ENCODE results near the gene FLRT2. TPM values are rescaled to one million over a fixed set of nuclear protein-coding genes. Genes with fewer than 3 reads are reported as not detected.

FLRT2 gene
- total and polyA plus RNA-seq, 9 of the 15 experiments (the other 6 are each of a cell fraction or from before 2014, with no cell fraction given) = 0.02 TPM; not detected in 8

GRCh38 chr14:85481471-85481870, 48.5 kb upstream of the FLRT2 start:
- CTCF ChIA-PET (ENCODE audit: low intra/inter-chr PET ratio) = no interaction called here
- no peak overlapping the region for H3K27ac ChIP-seq (ENCODE audit: extremely low read depth, low read depth, low read length)
- H2AFZ ChIP-seq (ENCODE audit: low read depth, low read length) = no peak overlapping the region
- H3K9me3 ChIP-seq (replicated peaks; ENCODE audit: control insufficient read depth, insufficient read depth, low read depth, low read length) = no peaks in the 10 kb centered on the region
- FAIRE-seq (no peak), ATAC-seq (no peak), DNase-seq (ENCODE audit: extremely low read depth in 1 of 4, low spot score in 3 of 4) (no peak)
- no peaks in the 10 kb centered on the region for H3K27me3 ChIP-seq (ENCODE audit: control insufficient read depth in 2 of 2, insufficient read depth in 2 of 2, low read length in 2 of 2)
- 0% methylated on average over 2 of the region's 3 CpGs for whole genome bisulfite sequencing (ENCODE audit: insufficient coverage, low coverage, missing lambda C conversion rate)
- in situ Hi-C loops (cut with MboI) (no loop called here), intact Hi-C loops (cut with micrococcal nuclease) (no loop called here)
- H4K20me1 ChIP-seq (replicated peaks; ENCODE audit: control insufficient read depth, insufficient read depth, low read length) = no peaks in the 10 kb centered on the region
- no peak overlapping the region for H3K9ac ChIP-seq (ENCODE audit: insufficient read depth in 1 of 2, low read depth in 2 of 2, low read length in 2 of 2)
- no peaks in the 10 kb centered on the region for H3K79me2 ChIP-seq (ENCODE audit: control insufficient read depth, insufficient read depth, low read length)
- TF ChIP-seq, protein P1, sequence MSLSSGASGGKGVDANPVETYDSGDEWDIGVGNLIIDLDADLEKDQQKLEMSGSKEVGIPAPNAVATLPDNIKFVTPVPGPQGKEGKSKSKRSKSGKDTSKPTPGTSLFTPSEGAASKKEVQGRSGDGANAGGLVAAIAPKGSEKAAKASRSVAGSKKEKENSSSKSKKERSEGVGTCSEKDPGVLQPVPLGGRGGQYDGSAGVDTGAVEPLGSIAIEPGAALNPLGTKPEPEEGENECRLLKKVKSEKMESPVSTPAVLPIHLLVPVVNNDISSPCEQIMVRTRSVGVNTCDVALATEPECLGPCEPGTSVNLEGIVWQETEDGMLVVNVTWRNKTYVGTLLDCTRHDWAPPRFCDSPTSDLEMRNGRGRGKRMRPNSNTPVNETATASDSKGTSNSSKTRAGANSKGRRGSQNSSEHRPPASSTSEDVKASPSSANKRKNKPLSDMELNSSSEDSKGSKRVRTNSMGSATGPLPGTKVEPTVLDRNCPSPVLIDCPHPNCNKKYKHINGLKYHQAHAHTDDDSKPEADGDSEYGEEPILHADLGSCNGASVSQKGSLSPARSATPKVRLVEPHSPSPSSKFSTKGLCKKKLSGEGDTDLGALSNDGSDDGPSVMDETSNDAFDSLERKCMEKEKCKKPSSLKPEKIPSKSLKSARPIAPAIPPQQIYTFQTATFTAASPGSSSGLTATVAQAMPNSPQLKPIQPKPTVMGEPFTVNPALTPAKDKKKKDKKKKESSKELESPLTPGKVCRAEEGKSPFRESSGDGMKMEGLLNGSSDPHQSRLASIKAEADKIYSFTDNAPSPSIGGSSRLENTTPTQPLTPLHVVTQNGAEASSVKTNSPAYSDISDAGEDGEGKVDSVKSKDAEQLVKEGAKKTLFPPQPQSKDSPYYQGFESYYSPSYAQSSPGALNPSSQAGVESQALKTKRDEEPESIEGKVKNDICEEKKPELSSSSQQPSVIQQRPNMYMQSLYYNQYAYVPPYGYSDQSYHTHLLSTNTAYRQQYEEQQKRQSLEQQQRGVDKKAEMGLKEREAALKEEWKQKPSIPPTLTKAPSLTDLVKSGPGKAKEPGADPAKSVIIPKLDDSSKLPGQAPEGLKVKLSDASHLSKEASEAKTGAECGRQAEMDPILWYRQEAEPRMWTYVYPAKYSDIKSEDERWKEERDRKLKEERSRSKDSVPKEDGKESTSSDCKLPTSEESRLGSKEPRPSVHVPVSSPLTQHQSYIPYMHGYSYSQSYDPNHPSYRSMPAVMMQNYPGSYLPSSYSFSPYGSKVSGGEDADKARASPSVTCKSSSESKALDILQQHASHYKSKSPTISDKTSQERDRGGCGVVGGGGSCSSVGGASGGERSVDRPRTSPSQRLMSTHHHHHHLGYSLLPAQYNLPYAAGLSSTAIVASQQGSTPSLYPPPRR (CRISPR knock-in tag; IDR thresholded peaks at IDR 0.05; ENCODE audit: borderline replicate concordance) = no peak
- no peak for TF ChIP-seq NCOA6 (IDR thresholded peaks at IDR 0.05)
- no peak for TF ChIP-seq KAT8 (IDR thresholded peaks at IDR 0.05; ENCODE audit: low read depth)
- no peak for TF ChIP-seq ASH1L (IDR thresholded peaks at IDR 0.05; ENCODE audit: borderline replicate concordance, low read depth, partially characterized antibody)
- TF ChIP-seq KAT7 (CRISPR knock-in tag; IDR thresholded peaks at IDR 0.05; ENCODE audit: borderline replicate concordance) = no peak
- TF ChIP-seq NEUROD1 (IDR thresholded peaks at IDR 0.05; ENCODE audit: borderline replicate concordance, low read depth, low read length, partially characterized antibody) = no peak
- no peak for TF ChIP-seq KLF1 (tag; IDR thresholded peaks at IDR 0.05)
- no peaks in the 10 kb centered on the region for H3K4me1 ChIP-seq (replicated peaks in 1 of 2; ENCODE audit: control insufficient read depth in 2 of 2, insufficient read depth in 2 of 2, low read length in 2 of 2)
- H3K4me3 ChIP-seq = no peak overlapping the region
- POLR2A ChIA-PET = no interaction called here
- BruUV-seq (replicated peaks) = no TSS peak
- H3K9me1 ChIP-seq (ENCODE audit: control insufficient read depth, insufficient read depth, low read length) = no peaks in the 10 kb centered on the region
- H3K36me3 ChIP-seq (ENCODE audit: control insufficient read depth, insufficient read depth, low read length) = no peaks in the 10 kb centered on the region
- no peak overlapping the region for H3K4me2 ChIP-seq (ENCODE audit: insufficient read depth, low read length)

Measured in K562 (cell line).